Hematopoietic multipotent progenitor cell (in vitro differentiated cells): ENCODE results near the gene CACNA1D. TPM values are rescaled to one million over a fixed set of nuclear protein-coding genes. Genes with fewer than 3 reads are reported as not detected.

ENCODE experiments used
- DNase-seq, 3 donors: peaks; one replicate each; pipeline ENCODE4 v3.0.0-alpha.2; 2011 to 2015; ENCODE audit warnings: low read depth in 2 of 3, low spot score in 2 of 3
- total RNA-seq: library from RNA; depleted of rRNA; stranded (reverse); fragments of >200 nt; gene quantifications from one replicate; pipeline ENCODE4 v1.2.3, GENCODE V29; 2012

Gene CACNA1D
- total RNA-seq, 1 donor, result 0.81 TPM

- no peak for DNase-seq
These were observed 279.4 kb downstream of the CACNA1D start for GRCh38 chr3:53773611-53774368.

GRCh38 chr3:53774414-53774813 is 280.0 kb downstream of the CACNA1D start:
- no peak for DNase-seq

- DNase-seq, result no peak
These were observed 280.6 kb downstream of the CACNA1D start for GRCh38 chr3:53775018-53775417.

- no peak for DNase-seq
These were observed 281.4 kb downstream of the CACNA1D start for GRCh38 chr3:53775834-53776251.

- no peak for DNase-seq
These were observed 282.2 kb downstream of the CACNA1D start for GRCh38 chr3:53776494-53777101.

- no peak for DNase-seq
These were observed 283.1 kb downstream of the CACNA1D start for GRCh38 chr3:53777468-53777867.

- DNase-seq, result no peak
These were observed 283.7 kb downstream of the CACNA1D start for GRCh38 chr3:53778153-53778552.

- DNase-seq, result no peak
These were observed 285.8 kb downstream of the CACNA1D start for GRCh38 chr3:53780171-53780570.

- no peak for DNase-seq
These were observed 286.4 kb downstream of the CACNA1D start for GRCh38 chr3:53780806-53781205.

GRCh38 chr3:53787016-53787415 is 292.6 kb downstream of the CACNA1D start:
- no peak for DNase-seq

GRCh38 chr3:53788038-53788437 is 293.6 kb downstream of the CACNA1D start:
- no peak for DNase-seq

- no peak for DNase-seq
These were observed 295.0 kb downstream of the CACNA1D start for GRCh38 chr3:53789459-53789858.

GRCh38 chr3:53790470-53790869 is 296.1 kb downstream of the CACNA1D start:
- no peak for DNase-seq

- no peak for DNase-seq
These were observed 296.9 kb downstream of the CACNA1D start for GRCh38 chr3:53791317-53791716.

GRCh38 chr3:53792866-53793265 is 298.5 kb downstream of the CACNA1D start:
- DNase-seq, result no peak

GRCh38 chr3:53794597-53794996 is 300.2 kb downstream of the CACNA1D start:
- DNase-seq, result no peak

GRCh38 chr3:53795176-53795575 is 300.8 kb downstream of the CACNA1D start:
- DNase-seq, result no peak

- no peak for DNase-seq
These were observed 301.6 kb downstream of the CACNA1D start for GRCh38 chr3:53795789-53796560.

- DNase-seq, result no peak
These were observed 303.7 kb downstream of the CACNA1D start for GRCh38 chr3:53798144-53798543.

GRCh38 chr3:53799338-53799865 is 305.0 kb downstream of the CACNA1D start:
- DNase-seq, result no peak
